MM.1S (cell line): ENCODE results near the gene AMPH.
A peak's percentile ranks its signal among the peaks of the same experiment; 100 is the strongest.

Source experiments
- DNase-seq: peaks from one replicate; pipeline ENCODE4 v3.0.0-alpha.2; 2015
- H2AFZ ChIP-seq: fragments of 300-600 bp; sonication (generic); 2 replicates; pipeline ENCODE4 v1.6.0; 2016; ENCODE audit warnings: antibody characterized with exemption, low read length
- H3F3A ChIP-seq: fragments of 300-600 bp; sonication (generic); 2 replicates; pipeline ENCODE4 v1.6.1; 2016; ENCODE audit warnings: mild to moderate bottlenecking, antibody characterized with exemption, low read length, moderate library complexity, mixed read lengths; ENCODE audit not compliant: insufficient read depth
- H3K27ac ChIP-seq: fragments of 300-600 bp; sonication (generic); 2 replicates; pipeline ENCODE4 v1.5.1; 2016; ENCODE audit warnings: mild to moderate bottlenecking, low read length
- H3K27me3 ChIP-seq: fragments of 300-600 bp; sonication (generic); replicated peaks from 2 replicates; pipeline ENCODE4 v1.6.0; 2016; ENCODE audit warnings: low read length; ENCODE audit not compliant: insufficient read depth
- H3K36me3 ChIP-seq: fragments of 300-600 bp; sonication (generic); replicated peaks from 2 replicates; pipeline ENCODE4 v1.6.1; 2016; ENCODE audit warnings: mild to moderate bottlenecking, low read length, mixed read lengths; ENCODE audit not compliant: insufficient read depth
- H3K4me1 ChIP-seq: fragments of 300-600 bp; sonication (generic); 2 replicates; pipeline ENCODE4 v1.6.1; 2016; ENCODE audit warnings: low read length, mixed read lengths
- H3K4me2 ChIP-seq: fragments of 300-600 bp; sonication (generic); 2 replicates; pipeline ENCODE4 v1.6.0; 2016; ENCODE audit warnings: low read depth, low read length
- H3K4me3 ChIP-seq: fragments of 300-600 bp; sonication (generic); 2 replicates; pipeline ENCODE4 v1.5.1; 2016; ENCODE audit warnings: low read length, mixed read lengths
- H3K79me2 ChIP-seq: fragments of 300-600 bp; sonication (generic); 2 replicates; pipeline ENCODE4 v1.6.1; 2016; ENCODE audit warnings: mixed run types, low read length, mixed read lengths
- H3K9ac ChIP-seq: fragments of 300-600 bp; sonication (generic); 2 replicates; pipeline ENCODE4 v1.6.1; 2016; ENCODE audit warnings: low read length, mixed read lengths
- H3K9me2 ChIP-seq: fragments of 300-600 bp; sonication (generic); replicated peaks from 2 replicates; pipeline ENCODE4 v1.6.1; 2016; ENCODE audit warnings: mild to moderate bottlenecking, low read length, mixed read lengths; ENCODE audit not compliant: insufficient read depth
- H3K9me3 ChIP-seq: fragments of 300-600 bp; sonication (generic); replicated peaks from 2 replicates; pipeline ENCODE4 v1.6.1; 2016; ENCODE audit warnings: mild to moderate bottlenecking, low read length, mixed read lengths; ENCODE audit not compliant: insufficient read depth
- H4K20me1 ChIP-seq: fragments of 300-600 bp; sonication (generic); 2 replicates; pipeline ENCODE4 v1.6.1; 2016; ENCODE audit warnings: mild to moderate bottlenecking, low read length, moderate library complexity, mixed read lengths; ENCODE audit not compliant: insufficient read depth
- CTCF ChIP-seq: fragments of 300-600 bp; sonication (generic); IDR thresholded peaks from 2 replicates; pipeline ENCODE4 v1.5.1; 2016; ENCODE audit warnings: antibody characterized with exemption, low read length, mixed read lengths
- EZH2 ChIP-seq: fragments of 300-600 bp; sonication (generic); optimal IDR thresholded peaks from 2 replicates; pipeline ENCODE3; 2017; ENCODE audit warnings: low read depth, mild to moderate bottlenecking, antibody characterized with exemption, low read length, mixed read lengths
- EZH2phosphoT487 ChIP-seq: fragments of 300-600 bp; sonication (generic); IDR thresholded peaks from 2 replicates; pipeline ENCODE4 v1.6.1; 2018; ENCODE audit warnings: antibody characterized with exemption, low read length

The AMPH gene

GRCh38 chr7:38335492-38336147, 295.6 kb downstream of the AMPH start:
- peak overlapping the region; percentile 44 for H3K4me3 ChIP-seq
- H3F3A ChIP-seq, result no peaks in the 10 kb centered on the region; the same call in 1 of the 2 replicates
- no peaks in the 10 kb centered on the region for H3K9me2 ChIP-seq
- H3K27me3 ChIP-seq, result no peaks in the 10 kb centered on the region
- H3K4me1 ChIP-seq, result peaks cover 7% of the 10 kb centered on the region
- no peaks in the 10 kb centered on the region for H3K36me3 ChIP-seq
- H3K9me3 ChIP-seq, result no peaks in the 10 kb centered on the region
- H3K4me2 ChIP-seq, result peak overlapping the region; percentile 88
- H2AFZ ChIP-seq, result peak overlapping the region; percentile 97
- H3K9ac ChIP-seq, result peak overlapping the region; percentile 24; the same call in 1 of the 2 replicates
- H3K79me2 ChIP-seq, result no peaks in the 10 kb centered on the region
- no peak for TF ChIP-seq EZH2
- no peak for TF ChIP-seq EZH2phosphoT487
- TF ChIP-seq CTCF, result peak; percentile 100
- H3K27ac ChIP-seq, result peak overlapping the region; percentile 28; the same call in 1 of the 2 replicates
- peak; percentile 90 for DNase-seq
- H4K20me1 ChIP-seq, result no peaks in the 10 kb centered on the region

GRCh38 chr7:38335128-38335491, 296.1 kb downstream of the AMPH start:
- Histone ChIP-seq H3K79me2 (no peaks in the 10 kb centered on the region), H3K4me2 (no peak overlapping the region), H3K36me3 (no peaks in the 10 kb centered on the region), H3K4me1 (peaks cover 7% of the 10 kb centered on the region), H3K9me2 (no peaks in the 10 kb centered on the region), H4K20me1 (no peaks in the 10 kb centered on the region), H3K9ac (no peak overlapping the region), H3F3A (no peaks in the 10 kb centered on the region; the same call in 1 of the 2 replicates), H2AFZ (no peak overlapping the region), H3K4me3 (no peak overlapping the region), H3K27ac (no peak overlapping the region), H3K9me3 (no peaks in the 10 kb centered on the region), H3K27me3 (no peaks in the 10 kb centered on the region)
- no peak for DNase-seq
- TF ChIP-seq CTCF, result no peak
- no peak for TF ChIP-seq EZH2
- no peak for TF ChIP-seq EZH2phosphoT487

- Histone ChIP-seq H3K4me1 (peaks cover 7% of the 10 kb centered on the region), H3F3A (no peaks in the 10 kb centered on the region; the same call in 1 of the 2 replicates), H4K20me1 (no peaks in the 10 kb centered on the region), H3K4me3 (no peak overlapping the region), H3K9ac (no peak overlapping the region), H3K4me2 (no peak overlapping the region), H3K36me3 (no peaks in the 10 kb centered on the region), H3K79me2 (no peaks in the 10 kb centered on the region), H3K9me2 (no peaks in the 10 kb centered on the region), H3K27me3 (no peaks in the 10 kb centered on the region), H3K9me3 (no peaks in the 10 kb centered on the region), H2AFZ (no peak overlapping the region), H3K27ac (no peak overlapping the region)
- DNase-seq, result no peak
- no peak for TF ChIP-seq EZH2phosphoT487
- TF ChIP-seq EZH2, result no peak
- no peak for TF ChIP-seq CTCF
Observed at GRCh38 chr7:38334163-38334562, 297.0 kb downstream of the AMPH start.
